CD4-positive, alpha-beta T cell treated with Interleukin-17A for 4 hours (primary cell): Measurements from ENCODE around the gene FSIP1.

Experiments
- DNase-seq: peaks from one replicate; pipeline ENCODE4 v3.0.0-alpha.2; 2020; ENCODE audit warnings: mixed read lengths

Gene FSIP1

DNA sequence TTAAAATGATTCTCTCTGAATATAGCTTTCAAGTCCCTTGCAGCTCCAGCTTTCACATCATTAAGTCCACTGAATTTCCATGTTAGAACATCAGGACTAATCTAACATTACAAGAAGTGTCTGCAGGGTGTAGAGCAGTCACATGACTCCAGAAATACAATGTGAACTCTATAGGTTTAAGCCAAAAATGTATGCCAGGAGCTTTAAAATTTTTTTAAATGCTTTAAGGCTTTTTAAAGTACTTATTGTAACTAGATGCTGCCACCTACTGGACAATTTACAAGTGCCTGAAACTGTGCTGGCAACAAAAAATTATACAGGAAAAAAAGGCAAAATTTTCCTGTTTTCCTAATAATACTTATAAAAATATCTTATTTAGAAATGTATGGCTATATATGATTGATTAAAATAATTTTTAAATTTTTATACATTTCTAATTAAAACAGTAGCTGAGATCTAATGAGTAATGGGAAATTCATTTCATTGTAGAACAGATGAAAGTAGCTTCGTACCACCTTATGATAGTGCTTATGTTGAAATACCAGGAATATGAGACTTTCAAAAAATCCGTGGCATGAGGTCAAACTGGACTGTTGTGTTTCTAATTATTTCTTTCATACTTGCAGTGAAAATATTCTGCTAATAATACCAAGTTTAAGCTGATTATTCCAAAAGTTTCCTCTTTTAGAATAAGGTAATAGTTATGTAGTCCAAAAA, 25.7 kb downstream of the FSIP1 start:
- peak; percentile 37 for DNase-seq

DNA sequence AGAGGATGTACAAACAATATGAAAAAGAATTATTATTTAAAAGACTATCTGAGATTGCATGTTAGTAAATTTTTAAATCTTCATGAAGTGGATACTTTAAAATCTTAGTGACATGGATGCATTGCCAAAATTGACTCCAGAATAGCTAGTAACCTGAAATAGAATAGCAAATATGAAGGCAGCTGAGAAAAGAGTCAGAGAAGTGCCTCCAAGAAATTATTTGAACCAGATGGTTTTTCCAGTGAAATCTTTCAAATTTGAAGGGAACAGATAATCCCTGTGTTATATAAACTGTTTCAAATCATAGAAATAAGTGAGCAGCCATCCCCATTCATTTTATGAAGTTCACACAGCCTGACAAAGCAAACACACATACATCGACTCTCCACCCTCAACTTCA, 29.6 kb downstream of the FSIP1 start:
- no peak for DNase-seq

DNA sequence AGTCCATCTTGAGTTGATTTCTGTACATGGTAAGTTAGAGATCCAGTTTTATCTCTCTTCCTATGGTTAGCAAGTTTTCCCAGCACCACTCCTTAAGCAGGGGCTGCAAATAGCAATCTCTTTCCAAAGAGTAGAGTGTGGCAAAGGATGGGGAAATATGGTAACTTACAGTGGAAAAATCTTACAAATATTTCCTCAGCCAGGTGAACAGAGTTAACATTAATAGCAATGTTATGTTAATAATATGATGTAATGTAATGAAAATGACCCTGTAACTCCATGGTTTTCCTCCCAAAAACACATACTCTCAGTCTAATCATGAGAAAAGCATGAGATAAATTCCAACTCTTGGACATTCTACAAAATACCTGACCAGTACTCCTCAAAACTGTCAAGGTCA, 30.4 kb downstream of the FSIP1 start:
- no peak for DNase-seq

DNA sequence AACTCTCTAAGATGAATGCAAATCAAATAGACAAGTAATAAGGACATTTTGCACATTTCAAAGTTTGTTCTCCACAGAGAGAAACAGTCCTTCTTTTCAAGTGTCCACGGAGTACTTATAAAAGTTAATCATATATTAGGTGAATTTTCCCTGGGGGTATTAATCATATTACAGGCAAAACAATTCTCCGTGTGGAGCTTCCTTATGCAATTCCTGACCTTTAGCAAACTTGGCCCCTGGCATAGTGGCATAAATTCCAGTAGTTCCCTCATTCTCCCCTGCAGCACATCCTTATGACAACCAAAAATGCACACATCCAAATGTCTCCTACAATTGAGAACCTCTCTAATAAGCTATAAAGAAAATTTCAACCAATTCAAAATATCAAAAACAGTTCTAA, 34.4 kb downstream of the FSIP1 start:
- DNase-seq: no peak

DNA sequence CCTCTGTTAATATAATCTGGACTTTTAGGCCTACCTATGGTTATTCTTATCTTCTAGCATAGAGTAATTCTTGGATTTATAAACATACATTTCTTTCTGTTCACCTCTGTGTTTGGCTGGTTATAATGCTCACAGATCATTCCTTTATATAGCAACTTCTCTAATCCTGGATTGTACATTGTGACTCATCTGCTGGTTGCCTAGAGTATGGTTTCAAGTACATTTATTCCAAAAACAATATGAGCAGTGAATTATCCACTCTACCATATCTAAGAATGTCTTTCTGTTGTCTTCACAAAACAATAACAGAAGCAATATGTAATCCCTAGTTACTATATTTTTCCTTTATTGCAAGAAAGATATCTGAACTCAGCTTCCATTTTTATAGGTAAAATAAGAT, 35.3 kb downstream of the FSIP1 start:
- no peak for DNase-seq

DNA sequence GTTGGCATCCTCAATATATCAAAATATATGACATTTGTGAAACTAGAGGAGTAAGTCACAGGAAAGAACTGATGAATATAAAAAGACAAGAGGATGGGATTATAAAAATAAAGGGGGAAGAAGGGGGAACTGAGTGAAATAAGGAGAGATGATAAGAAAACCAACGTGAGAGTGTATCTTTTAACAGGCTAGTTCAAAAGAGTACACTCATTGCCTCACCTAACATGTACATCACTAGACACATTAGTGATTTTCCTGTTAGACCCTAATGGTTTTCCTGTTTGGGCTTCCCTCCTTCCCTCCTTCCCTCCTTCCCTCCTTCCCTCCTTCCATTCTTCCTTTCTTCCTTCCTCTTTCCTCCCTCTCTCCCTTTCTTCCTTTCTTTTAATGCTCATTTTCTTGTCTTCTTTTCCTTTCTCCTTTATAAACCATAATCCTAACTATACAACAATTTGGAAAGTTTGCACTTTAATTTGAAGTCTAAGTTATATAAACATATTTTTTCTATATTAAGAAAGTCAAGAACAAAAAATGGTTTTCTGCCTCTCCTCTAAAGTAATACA, 35.8 kb downstream of the FSIP1 start:
- DNase-seq: no peak

DNA sequence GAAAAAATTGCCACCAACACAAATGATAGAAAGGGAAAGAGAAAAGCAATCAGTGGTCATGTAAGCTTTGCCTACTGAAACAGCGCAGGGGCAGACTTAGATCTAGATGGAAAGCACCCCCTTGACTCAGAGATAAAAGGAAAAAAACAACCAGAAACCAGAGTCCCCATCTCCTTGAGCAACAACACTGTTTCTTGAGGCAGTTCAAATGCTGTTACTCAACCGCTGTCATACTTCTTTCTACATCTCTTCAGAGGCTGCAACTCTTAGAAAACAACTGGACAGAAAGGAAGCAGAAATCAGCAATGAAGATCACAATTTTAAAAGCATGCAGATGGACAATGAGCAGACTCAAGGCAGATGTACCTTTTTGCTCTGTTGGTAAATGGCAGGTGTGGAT, 36.5 kb downstream of the FSIP1 start:
- DNase-seq: no peak

DNA sequence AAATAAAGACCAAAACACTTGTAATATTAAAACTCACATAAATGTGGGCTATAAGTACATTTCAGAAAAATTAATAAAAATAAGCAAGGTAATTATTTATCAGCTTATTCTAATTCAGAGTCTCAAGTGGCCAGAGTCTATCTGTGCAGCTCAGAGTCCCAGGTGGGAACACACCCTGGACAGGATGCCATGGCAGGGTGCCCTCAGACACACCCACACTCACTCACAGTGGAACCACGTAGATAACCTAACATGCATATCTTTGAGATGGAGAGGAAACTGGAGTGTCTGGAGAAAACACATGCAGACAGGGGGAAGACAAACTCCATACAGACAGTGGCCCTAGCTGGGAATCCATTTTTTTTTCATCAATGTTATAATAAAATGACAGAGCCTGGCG, 37.2 kb downstream of the FSIP1 start:
- no peak for DNase-seq

DNA sequence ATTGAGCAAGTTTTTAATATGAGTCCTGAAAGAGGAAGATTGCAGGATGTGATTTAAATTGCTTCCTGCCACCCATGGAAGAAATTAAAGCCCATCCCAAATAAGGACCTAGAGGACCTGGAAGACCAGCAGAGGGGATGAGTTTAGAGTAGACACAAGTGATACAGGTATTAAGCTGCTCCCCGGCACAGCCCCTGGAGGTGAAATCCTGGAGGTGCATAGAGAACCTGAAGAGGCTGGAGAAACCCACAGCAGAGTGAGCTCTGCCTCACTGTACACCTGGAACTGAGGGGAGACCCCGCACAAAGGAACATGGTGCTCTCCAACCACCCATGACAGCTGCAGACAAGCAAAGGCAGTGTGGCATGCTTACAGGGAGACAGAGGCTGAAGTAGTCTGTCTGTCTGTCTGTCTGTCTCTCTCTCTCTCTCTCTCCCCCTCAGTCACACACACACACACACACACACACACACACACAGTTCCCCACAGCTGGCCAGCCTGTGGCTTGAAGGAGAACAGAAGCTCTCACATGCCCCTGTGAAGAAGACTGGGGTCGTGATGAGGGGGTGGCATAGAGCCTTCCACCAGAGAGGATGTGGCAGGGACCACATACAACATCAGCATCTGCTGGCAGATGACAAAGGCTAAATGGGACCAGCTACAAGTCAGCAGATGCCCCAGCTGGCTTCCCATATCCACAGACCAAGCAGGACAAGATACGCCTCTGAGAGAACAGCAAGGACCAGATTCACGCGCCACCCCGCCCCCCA, 38.1 kb downstream of the FSIP1 start:
- DNase-seq: no peak

DNA sequence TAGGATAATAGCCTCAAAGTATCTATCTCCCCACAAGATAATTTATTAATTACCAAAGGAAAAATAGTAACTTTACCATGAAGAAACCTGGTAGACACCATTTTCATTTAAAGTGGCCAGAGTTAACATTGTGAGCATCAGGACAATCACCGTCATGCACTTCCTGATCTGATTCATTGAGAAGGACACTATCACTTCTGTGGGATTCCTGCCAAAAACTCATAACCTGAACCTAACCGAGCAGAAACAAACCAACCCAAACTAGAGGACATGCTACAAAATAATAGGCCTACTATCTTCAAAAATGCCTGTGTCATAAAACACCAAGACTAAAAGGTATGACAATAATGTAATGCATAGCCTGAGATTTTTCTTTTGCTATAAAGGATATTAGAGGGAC, 39.0 kb downstream of the FSIP1 start:
- DNase-seq: no peak

DNA sequence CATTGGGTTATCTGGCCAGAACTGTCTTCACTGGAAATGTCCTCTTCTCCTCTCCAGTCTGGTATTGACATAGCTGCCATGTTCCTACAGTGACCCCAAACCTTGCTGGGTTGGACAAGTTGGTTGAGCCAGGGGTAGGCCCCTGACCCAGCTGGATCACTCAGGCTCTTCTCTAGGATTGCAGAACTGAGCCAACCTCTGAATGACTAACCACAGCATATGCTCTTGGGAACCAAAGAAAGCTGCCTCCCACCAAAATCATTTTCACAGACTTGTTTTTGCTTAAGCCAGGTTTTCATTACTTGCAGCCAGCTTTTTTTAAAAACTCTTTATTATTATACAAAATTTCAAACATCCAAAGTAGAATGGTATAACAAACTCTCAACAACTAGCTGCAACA, 41.4 kb downstream of the FSIP1 start:
- no peak for DNase-seq

DNA sequence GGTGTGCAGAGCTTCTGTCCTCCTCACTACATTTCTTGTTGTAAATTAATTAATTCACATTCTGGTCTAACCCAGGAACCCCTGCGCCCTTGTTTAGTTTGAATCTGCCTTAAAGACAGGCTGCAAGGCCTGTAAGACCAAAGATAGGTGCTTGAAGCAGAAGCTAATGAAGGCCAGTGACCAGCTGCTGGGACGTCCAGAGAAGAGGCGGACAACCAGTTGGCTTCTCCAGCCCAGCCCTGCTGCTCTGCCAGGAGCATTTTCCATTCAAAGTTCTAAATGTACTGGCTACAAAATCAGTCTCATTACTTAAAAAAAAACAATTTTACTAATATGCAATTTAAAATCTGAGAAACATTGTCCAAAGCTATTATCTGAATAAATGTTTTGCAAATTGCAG, 43.6 kb downstream of the FSIP1 start:
- no peak for DNase-seq

DNA sequence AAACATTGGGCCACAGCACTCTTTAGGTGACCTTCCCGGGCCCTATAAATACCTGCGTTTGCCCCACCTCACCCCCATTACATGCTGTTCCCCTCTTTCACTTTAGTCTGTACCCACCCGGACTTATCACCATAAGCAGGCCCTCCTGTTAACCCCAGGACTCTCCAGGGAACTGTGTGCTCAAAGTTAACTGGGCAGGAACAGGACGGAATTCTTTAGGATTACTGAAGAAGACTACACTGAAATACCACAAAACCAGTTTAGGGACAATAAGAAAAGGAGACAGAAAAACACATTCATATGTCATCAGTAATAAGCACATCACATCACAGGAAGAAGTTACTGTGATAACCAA, 45.5 kb downstream of the FSIP1 start:
- DNase-seq: no peak

DNA sequence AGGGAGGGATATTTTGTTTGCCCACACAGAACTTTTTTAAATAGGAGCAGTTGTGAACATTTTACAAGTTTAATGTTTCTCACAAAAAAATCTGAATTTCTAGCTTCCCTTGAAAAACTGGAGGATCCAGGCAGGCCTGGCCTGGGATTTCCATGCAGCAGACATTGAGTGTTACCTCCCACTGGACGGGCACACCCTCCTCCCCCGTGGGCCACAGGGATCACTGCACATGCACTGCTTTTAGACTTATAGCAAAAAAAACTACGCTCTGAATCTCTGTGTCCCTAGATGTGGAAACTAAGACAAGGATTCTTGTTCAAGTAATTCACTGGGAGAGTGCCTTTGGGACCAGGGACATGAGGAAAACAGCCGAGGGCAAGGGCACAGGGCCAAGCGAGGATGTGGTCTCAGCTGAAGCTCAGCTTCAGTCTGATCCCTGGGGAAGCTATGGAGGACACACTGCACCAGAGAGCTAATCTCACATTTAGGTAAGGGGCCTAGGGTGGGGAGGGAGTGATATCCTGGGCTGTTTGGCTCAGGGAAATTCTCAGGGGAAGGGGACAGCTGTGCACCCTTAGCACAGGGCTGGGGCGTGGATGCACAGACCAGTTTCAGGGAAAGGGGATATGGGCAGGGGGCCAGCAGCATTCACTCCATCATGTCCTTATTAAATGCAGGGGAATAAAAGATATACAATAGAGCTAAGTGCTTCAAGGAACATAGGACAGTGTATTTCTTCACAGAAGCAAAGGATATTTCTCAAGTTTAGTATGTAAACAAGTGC, 46.0 kb downstream of the FSIP1 start:
- DNase-seq: no peak

DNA sequence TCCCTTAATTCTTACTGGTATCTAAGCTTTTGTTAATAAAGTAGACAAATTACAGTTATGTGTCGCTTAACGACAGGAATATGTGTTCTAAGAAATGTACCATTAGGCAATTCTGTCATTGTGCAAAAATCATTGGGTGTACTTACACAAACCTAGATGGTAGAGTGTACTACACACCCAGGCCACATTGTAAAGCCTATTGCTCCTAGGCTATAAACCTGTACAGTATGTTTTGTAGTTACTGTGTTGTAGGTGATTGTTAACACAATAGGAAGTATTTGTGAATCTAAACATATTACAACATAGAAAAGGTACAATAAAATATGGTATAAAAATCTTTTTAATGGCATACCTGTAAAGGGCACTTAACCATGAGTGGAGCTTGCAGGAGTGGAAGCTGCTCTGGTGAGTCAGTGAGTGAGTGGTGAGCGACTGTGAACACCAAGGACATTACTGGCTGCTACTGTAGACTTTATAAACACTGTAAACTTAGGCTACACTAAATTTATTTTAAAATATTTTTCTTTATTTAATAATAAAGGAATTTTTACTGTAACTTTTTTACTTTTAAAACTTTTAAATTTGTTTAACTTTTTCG, 47.4 kb downstream of the FSIP1 start:
- no peak for DNase-seq

DNA sequence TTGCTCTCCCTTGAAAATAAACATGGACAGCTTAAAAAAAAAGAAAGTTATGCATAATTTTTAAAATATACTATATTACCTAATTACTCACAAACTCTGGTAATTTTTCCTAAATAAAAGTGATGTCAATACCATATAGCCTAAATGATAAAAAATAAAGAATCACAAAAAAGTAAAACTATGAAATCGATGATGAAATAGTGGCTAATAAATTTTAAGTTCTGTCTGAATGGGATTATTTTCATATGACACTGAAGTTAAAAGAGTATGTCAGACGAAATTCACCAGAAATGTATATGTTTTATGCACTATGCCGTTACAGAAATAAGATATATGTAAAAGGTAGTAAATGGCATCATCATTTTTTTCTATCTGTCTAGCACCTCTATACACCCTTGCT, 51.4 kb downstream of the FSIP1 start:
- no peak for DNase-seq

DNA sequence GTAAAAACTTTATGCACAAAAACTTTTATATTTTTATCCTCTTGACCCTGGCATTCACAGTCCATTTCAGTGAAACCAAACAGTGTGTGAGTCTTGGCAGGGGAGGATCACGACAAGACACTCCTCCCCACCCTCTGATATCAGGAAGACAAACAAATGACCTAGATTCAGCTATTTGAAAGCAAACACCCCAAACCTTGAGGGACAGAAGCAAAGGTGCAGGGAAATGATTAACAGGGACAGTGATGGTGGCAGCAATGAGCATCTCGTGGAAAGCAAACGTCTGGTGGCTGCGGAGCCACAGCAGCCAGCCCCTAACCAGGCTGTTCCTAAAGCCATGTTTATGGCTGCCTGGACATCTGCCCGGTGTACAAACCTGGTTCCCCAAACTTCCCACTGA, 52.1 kb downstream of the FSIP1 start:
- DNase-seq: no peak

DNA sequence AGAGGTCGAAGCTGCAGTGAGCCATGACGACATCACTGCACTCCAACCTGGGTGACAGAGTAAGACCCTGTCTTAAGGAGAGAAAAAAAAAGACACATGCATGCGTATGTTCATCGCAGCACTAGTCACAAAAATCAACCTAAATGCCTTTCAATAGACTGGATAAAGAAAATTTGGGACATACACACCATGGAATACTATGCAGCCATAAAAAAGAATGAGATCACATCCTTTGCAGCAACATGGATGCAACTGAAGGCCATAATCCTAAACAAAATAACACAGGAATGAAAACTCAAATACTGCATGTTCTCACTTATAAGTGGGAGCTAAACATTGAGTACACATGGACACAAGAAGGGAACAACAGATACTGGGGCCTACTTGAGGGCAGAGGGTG, 53.1 kb downstream of the FSIP1 start:
- no peak for DNase-seq

DNA sequence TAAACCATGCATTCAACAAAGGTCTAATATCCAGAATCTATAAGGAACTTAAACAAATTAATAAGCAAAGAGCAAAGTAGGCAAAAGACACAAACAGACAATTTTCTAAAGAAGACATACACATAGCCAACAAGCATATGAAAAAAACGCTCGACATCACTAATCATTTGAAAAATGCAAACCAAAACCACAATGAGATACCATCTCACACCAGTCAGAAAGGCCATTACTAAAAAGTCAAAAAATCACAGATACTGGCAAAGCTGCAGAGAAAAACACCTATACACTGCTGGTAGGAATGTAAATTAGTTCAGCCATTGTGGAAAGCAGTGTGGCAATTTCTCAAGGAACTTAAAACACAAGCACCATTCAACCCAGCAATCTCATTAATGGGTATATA, 53.8 kb downstream of the FSIP1 start:
- DNase-seq: no peak

DNA sequence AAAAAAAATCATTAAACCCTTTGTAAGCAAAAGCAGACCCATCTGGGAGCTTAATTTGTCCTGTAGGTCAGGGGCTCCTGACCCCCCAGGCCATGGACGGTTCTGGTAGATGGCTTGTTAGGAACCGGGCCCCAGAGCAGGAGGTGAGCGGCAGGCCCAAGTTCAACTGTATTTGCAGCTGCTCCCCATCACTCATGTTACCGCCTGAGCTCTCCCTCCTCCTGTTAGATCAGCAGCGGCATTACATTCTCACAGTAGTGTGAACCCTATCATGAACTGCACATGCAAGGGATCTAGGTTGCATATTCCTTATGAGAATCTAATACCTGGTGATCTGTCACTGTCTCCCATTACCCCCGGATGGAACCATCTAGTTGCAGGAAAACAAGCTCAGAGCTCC, 60.7 kb downstream of the FSIP1 start:
- no peak for DNase-seq

DNA sequence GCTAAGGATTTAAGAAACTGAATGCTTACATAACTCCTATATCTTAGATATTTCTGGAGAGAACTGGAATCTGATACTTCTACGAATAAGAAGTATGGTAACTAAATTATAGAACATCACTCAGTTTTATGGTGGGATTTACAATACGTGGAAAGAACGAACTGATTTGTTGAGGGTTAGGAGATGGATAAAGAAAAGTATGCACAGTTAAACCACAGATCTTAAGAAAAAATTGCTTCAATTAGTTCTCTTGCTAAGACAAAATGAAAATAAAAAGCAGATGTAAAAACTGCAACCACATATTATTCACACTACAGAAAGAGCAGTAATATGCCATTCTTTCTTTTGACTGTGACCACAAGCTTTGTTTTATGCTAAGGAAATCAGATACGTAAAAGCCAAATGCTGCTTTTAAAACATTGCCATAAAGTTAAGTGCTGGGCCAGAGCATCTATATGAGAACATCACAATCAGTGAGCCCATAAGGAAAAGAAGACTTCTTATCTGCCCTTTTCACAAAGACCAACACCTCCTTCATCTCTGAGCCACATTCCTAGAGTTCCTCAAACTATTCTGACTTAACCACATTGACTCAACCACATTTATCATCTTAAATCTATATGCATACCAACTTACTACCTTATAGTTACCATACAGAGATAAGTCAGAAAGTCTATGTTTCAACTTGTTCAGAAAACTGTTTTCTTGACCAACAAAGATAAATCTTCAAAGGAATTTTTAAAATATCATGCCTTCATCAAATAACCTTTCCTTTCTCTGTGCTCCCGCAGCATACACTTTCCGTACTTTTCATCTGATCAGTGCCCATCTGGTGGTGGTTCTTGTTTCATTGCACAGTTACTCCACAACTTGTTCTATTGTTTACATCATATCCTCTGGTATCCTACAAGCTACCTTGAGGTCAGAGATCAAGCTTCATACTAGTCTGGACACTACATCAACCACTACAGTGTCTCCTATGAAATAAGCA, 61.7 kb downstream of the FSIP1 start:
- no peak for DNase-seq

DNA sequence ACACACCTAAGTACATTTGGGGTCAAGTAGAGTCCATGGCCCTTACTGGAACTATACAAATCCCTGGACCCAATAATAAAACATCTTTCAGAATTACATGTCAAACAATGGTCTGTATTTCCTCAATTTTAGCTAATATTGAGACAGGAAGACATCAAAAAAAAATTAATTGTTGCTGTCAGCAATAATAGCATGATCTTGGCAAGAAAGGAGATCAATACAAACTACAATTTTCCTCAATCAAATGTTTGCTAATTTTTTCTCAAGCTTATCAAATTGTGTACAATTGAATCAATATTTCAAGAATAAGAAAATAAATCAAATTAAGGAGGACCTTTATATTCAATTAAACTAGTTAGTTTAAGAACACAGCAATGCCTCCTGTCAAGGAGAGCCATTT, 62.6 kb downstream of the FSIP1 start:
- DNase-seq: no peak
